GM19035 (cell line): ENCODE measurements around the gene KCNK17.

Source experiments
- ATAC-seq: cut with Tn5 transposase; IDR thresholded peaks from one replicate; pipeline ENCODE4 v1.9.1; 2021; ENCODE audit not compliant: unreplicated experiment

KCNK17 gene, protein sequence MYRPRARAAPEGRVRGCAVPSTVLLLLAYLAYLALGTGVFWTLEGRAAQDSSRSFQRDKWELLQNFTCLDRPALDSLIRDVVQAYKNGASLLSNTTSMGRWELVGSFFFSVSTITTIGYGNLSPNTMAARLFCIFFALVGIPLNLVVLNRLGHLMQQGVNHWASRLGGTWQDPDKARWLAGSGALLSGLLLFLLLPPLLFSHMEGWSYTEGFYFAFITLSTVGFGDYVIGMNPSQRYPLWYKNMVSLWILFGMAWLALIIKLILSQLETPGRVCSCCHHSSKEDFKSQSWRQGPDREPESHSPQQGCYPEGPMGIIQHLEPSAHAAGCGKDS

GRCh38 chr6:39314273-39314795 lies at the start of gene KCNK17:
KCNK17 (minus strand) TSS chr6:39314419; CDS start chr6:39314320, 99 bp downstream.
- no peak for ATAC-seq

- ATAC-seq, result no peak
Measured at GRCh38 chr6:39363280-39363679, 49.1 kb upstream of the KCNK17 start.

- no peak for ATAC-seq
Measured at GRCh38 chr6:39362487-39362865, 48.3 kb upstream of the KCNK17 start.

DNA sequence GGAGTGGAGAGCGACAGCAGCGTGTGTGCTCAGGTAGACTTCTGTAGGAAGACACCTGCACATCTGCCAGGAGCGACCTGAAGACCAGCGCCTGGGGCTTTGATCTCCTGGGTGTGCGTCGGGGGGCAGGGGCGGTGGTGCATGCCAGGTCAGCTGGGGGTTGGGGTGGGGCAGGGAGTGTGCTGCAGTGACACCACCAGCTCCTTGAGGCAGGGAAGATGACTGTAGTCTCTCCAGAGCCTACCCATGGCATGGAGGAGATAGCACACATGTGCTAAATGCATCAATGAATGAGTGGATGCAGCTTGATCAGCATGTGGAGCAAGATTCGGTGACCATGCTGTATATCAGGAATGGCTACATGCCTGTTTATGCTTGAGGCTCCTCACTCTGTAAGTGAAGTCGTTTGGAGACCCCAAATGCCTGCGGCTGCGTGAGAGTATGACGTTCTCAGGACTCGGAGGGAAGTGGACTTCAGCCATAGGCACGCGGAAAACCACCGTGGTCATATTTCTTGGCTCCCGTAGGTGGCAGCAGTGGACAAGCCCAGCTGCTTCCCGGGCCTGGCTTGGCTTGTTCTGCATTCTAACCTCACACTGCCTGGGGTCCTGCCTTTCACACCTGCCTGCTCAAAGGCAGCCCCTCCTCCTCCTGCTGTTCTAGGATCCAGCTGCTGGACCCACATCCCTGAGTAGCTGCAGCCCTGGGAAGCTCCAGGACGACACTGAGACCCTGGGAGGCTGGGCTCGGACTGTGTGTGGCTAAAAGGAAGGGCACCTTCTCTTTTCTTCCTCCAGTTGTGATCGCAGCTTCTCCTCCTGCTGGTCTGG lies 47.7 kb upstream of the KCNK17 start:
- peak; percentile 55 for ATAC-seq

DNA sequence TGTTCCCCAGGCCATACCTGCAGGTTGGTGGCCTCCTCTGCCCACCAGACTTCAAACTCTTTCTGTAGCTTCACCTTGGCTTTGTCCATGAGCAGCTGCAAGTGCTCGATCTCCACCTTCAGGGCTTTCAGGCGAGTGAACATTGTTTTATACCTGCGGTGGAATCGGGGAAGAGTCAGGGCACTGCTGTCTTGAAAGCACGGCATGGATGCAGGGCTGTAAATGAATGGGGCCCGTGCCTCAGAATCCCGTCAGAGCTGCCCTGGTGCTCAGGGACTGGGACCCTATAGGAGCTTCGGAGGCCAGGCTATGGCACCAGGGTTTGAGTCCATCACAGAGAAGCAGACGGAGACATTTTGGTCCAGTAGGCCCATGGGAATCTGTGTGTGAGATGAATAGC lies 46.2 kb upstream of the KCNK17 start:
- no peak for ATAC-seq

- no peak for ATAC-seq
Measured at GRCh38 chr6:39357998-39358686, 43.9 kb upstream of the KCNK17 start.

DNA sequence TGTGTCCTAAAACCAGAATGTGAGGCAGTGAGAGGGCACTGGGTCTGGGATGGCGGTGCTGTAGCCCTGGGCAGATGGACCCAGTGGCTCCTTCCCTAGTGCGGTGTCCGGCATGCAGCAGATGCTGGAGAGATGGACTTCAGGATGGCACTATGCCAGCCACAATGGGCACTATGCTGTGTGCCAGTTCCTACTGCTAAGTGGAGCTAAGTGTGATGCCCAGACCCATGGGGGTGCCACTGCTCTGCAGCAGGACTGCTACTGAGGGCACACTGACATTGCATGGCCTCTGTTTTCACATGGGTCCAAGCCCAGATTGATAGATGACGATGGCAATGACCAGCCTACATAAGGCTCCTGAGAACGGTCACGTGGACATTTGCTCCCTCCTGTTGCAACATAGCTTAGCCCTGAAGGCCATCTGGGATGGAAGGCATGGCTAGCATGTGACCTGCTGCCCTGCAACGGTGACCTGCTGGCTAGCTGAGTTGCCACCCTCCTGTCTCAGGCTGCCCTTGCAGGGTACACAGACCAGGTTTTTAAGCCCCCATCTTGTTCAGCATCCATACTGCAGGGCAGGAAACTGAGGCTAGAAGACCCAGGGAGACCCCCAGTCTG lies 39.6 kb upstream of the KCNK17 start:
- ATAC-seq, result no peak

DNA sequence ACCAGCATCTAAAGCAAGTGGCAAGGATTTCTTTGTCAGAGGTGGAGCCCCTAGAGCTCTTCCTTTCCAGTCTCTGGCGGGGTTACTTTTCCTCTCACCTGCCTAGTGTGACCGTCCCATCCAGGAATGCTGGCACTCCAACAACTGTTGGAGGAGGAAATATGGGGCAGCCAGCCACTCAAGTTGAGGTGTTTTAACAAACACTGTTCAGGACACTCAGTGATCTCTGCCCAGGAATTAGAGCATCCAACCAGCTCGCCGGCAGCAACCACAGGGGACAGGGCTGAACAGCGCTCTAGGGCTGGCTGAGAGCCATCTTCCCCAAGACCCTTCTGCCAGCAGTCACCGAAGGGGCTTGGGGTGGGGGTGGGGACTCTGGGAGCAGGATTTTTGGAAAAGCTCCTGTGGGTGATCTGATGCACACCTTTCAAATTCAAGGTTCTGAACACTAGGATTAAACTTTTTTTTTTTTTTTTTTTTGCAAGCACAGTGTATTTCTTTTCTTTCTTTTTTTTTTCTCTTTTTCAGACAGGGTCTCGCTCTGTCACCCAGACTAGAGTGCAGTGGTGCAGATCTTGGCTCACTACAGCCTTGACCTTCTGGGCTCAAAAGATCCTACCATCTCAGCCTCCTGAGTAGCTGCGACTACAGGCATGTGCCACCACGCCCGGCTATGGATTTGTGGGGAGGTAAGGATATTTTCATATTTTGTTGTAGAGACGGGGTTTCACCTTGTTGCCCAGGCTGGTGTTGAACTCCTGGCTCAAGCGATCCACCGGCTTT lies 36.7 kb upstream of the KCNK17 start:
- ATAC-seq, result no peak

DNA sequence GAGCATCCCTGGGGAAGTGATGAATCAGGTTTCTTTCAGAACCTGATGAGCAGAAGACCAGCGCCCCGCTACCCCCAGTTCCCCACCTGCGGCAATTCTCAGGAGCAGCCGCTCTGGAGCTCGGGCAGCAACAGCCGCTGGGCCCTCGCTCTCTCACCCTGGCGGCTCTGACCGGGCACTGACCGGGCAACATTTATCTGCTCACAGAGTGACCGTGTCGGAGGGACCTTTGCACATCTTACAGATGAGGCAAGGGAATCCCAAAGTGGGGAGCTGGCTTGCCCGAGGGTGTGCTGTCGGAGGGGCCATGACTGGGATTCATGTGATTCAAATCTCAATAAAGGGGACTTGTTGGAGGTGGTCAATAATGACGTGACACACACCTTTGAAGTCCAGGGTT lies 34.5 kb upstream of the KCNK17 start:
- no peak for ATAC-seq

GRCh38 chr6:39347906-39348585 lies 33.8 kb upstream of the KCNK17 start:
- ATAC-seq, result no peak

DNA sequence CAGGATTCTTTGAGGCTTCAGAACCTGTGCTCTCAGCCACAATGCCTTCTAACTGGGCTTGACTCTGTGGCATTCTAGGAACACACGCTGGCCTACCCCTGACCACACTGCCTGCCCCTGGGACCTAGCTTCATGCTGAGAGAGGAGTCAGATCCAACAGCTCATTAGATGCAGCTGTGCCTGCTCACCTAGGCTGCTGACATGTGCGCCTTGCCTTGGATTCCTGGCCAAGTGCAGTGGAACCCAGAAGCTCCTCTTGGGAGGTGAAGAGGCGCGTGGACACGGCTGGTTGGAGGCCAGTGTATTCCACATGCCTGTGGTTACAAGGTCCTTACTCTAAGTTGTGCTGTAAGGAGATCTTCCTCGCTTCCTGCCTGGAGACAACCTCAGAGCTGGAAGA lies 33.0 kb upstream of the KCNK17 start:
- no peak for ATAC-seq

DNA sequence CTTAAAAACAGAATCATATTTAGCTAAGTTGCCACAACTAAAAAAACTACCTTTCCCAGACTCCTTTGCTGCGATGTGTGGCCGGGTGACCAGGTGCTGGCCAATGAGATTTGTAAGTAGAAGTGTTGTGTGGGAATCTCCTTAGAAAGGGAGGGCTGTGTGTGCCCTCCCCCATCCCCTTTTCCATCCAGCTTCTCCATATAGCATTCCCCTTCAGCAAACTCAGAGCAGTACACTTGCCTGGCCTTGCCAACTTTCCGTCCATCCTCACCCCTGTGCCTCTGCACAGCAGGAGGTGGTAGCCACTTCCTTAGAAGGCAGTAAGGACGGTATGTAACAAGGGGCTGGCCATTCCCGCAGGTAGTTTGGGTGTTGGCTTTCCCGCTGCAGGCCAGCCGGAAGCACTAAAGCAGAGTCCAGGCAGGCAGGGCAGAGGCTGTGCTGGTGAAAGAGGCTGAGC lies 30.6 kb upstream of the KCNK17 start:
- no peak for ATAC-seq

DNA sequence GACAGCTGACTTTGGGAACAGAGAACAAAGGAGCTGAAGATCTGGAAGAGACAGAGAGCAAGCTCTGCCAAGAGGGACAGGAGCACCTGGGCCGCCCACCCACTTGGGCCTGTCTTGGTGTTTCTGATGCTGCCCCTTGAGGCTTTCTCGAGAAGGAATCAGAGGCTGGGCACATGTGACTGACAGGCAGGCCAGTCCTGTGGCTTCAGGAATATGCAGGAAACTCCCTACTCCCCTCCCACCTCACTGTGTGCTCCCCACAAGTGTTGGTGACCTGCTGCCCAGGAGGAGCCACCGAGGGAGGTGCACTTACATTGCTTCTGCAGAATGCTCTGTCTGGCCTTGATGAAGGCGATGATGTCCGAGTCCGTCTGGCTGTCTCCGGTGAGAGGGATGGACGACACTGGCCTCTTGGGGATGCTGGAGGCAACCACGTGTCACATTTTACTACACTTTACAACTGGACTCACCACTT lies 29.2 kb upstream of the KCNK17 start:
- ATAC-seq, result no peak

GRCh38 chr6:39342692-39343395 lies 28.6 kb upstream of the KCNK17 start:
- no peak for ATAC-seq

DNA sequence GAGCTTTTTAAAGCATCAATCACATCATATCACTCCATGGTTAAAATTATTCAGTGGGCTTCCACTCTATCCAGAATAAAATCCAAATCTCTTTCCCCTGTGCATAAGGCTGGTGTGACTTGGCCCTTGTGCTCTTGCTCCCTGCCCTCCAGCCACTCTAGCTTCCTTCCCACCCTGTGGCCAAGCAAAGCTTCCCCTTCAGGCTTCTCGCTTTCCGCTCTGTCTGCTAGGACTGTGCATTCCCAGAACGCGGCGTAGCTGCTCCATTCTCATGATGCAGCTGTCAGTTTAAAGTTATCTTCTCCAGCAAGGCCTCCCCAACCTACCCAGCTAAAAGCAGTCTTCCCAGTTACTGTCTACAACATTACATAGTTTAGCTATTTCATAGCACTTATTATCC lies 27.7 kb upstream of the KCNK17 start:
- no peak for ATAC-seq

GRCh38 chr6:39341352-39341751 lies 27.1 kb upstream of the KCNK17 start:
- no peak for ATAC-seq

DNA sequence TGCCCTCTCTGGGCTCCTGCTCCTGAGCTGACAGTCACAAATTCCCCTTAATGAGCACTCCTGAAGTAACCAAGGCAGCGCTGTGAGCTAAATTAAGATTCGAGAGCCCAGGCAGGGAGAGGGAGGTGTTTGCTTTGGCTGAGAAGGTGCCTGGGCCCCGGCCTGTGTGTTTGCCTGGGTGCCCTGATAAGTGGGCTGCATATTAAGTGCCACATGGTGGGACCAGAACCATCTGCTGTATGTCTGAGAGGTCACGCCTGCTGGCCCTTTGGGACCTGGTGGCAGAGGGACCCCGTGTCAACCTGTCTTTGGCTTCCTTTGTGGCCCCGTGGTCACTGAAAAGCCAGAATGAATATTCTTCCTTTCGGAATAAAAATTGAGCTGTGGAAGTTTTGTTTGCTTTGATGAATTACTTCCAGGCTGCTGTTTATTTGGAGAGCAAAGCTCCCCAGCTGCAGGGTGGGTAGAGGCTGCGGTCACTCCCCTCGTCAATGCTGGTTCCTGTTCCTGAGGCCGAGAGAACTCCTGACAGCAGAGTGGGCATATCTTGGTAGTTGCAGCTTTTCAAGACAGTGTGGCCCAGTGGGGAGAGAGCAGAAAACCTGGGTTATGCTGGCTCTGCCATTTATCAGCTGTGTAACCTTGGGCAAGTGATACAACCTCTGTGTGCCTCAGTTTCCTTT lies 25.8 kb upstream of the KCNK17 start:
- ATAC-seq, result no peak

DNA sequence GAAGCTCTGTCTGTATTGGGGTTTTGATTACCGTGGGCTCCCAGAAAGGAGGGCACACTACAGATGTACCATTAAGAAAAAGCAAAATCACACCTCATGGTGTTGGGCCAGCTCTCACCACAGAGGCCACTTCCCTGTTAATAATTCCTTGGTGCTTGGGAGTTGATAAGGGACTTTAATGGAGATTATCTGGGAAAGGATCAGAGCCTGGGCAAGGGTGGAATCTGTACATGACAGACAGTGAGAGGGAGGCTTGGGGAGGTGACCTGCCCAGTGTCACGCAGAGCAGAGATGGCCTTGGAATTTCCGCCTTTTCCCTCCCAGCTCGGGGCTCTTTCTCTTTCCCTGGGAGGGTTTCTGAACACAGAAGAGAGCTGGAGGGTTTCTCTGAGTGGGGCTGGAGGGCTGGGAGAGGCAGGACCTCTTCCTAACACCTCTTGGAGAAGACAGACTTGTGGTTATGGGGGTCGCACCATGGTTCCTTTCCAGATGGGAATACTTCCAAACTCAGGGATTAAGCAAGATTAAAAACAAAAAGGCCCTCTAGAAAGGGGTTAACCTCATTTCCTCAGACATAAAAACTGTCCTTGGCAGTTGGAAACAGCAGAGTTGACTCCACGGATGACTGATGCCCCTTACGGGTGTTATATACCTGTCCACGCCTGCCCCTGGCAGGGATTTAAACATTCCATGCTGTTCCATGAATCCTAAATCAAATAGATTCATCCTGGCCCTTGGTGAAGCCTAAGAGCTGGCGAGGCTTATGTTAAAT lies 25.1 kb upstream of the KCNK17 start:
- no peak for ATAC-seq
